WI38 (cell line): ENCODE data around the gene ERICH2.

ENCODE experiments used
- H3K4me3 ChIP-seq: 2 replicates; pipeline ENCODE4 v1.5.1; 2011; ENCODE audit warnings: low read depth, mild to moderate bottlenecking, control low read depth, low read length
- CTCF ChIP-seq: IDR thresholded peaks from 2 replicates; pipeline ENCODE4 v1.5.1; 2012; ENCODE audit warnings: low read depth, mild to moderate bottlenecking, control low read depth, low read length

Gene ERICH2

GRCh38 chr2:170818036-170818751, 48.0 kb downstream of the ERICH2 start:
- no peak overlapping the region for H3K4me3 ChIP-seq
- TF ChIP-seq CTCF = no peak

GRCh38 chr2:170818752-170819470, 48.7 kb downstream of the ERICH2 start:
- no peak for TF ChIP-seq CTCF
- H3K4me3 ChIP-seq = no peak overlapping the region

GRCh38 chr2:170819680-170820664, 49.8 kb downstream of the ERICH2 start:
- no peak overlapping the region for H3K4me3 ChIP-seq
- no peak for TF ChIP-seq CTCF

- TF ChIP-seq CTCF = no peak
- peak overlapping the region; percentile 18; the same call in 1 of the 2 replicates for H3K4me3 ChIP-seq
Measured at GRCh38 chr2:170820757-170821530, 50.8 kb downstream of the ERICH2 start.

GRCh38 chr2:170821531-170822289, 51.5 kb downstream of the ERICH2 start:
- no peak overlapping the region for H3K4me3 ChIP-seq
- TF ChIP-seq CTCF = no peak
